ENCODE measurements around the gene LRRC23.

LRRC23 gene

GRCh38 chr12:6959058-6959804 lies 54.6 kb downstream of the LRRC23 start:
- Histone ChIP-seq H3K4me1 (peaks cover 0 to 22% (median 13%) of the 10 kb centered on the region in 4 donors), H3K9me3 (no peaks in the 10 kb centered on the region), H3K27ac (no peak overlapping the region), H3K4me3 (no peak overlapping the region), H3K27me3 (no peaks in the 10 kb centered on the region), H3K36me3 (peaks cover 0 to 25% (median 0%) of the 10 kb centered on the region in 3 donors)
- peak in 1 of 2 donors; percentile 68 for DNase-seq
- TF ChIP-seq, protein P1, sequence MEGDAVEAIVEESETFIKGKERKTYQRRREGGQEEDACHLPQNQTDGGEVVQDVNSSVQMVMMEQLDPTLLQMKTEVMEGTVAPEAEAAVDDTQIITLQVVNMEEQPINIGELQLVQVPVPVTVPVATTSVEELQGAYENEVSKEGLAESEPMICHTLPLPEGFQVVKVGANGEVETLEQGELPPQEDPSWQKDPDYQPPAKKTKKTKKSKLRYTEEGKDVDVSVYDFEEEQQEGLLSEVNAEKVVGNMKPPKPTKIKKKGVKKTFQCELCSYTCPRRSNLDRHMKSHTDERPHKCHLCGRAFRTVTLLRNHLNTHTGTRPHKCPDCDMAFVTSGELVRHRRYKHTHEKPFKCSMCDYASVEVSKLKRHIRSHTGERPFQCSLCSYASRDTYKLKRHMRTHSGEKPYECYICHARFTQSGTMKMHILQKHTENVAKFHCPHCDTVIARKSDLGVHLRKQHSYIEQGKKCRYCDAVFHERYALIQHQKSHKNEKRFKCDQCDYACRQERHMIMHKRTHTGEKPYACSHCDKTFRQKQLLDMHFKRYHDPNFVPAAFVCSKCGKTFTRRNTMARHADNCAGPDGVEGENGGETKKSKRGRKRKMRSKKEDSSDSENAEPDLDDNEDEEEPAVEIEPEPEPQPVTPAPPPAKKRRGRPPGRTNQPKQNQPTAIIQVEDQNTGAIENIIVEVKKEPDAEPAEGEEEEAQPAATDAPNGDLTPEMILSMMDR (IDR thresholded peaks at IDR 0.05): no peak
- intact Hi-C loops (cut with DNase I; ENCODE audit: low total_unique reads): no loop called here

DNA sequence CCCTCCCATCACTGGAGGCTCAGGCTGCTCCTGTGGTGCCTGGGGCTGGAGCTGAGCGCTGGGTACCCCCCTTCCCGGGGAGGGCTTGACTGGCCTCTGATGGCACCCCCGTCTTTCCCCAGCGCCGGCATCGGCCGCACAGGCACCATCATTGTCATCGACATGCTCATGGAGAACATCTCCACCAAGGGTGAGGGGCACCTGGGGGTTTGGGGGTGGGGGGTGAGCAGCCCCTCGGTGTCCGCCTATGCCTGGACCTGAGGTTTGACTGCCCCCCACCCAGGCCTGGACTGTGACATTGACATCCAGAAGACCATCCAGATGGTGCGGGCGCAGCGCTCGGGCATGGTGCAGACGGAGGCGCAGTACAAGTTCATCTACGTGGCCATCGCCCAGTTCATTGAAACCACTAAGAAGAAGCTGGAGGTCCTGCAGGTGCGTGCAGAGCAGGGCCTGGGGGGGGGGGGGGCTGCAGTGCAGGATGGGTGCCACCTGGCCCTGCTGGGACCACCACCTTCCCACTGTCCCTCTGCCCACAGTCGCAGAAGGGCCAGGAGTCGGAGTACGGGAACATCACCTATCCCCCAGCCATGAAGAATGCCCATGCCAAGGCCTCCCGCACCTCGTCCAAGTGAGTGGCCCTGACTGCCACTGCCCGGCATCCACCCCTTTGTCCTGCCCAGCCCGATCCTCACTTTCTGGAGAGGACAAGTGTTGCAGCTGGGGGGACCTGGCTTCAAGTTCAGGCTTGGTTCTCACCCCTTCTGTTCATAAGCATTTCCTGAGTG lies 55.4 kb downstream of the LRRC23 start:
- TF ChIP-seq, protein P1 (IDR thresholded peaks at IDR 0.05): no peak
- Histone ChIP-seq H3K36me3 (peaks cover 0 to 28% (median 0%) of the 10 kb centered on the region in 3 donors), H3K4me1 (peaks cover 0 to 29% (median 14%) of the 10 kb centered on the region in 4 donors), H3K27ac (no peak overlapping the region), H3K27me3 (no peaks in the 10 kb centered on the region), H3K9me3 (no peaks in the 10 kb centered on the region), H3K4me3 (no peak overlapping the region)
- intact Hi-C loops (cut with DNase I; ENCODE audit: low total_unique reads): no loop called here
- DNase-seq: peak in 1 of 2 donors; percentile 65

DNA sequence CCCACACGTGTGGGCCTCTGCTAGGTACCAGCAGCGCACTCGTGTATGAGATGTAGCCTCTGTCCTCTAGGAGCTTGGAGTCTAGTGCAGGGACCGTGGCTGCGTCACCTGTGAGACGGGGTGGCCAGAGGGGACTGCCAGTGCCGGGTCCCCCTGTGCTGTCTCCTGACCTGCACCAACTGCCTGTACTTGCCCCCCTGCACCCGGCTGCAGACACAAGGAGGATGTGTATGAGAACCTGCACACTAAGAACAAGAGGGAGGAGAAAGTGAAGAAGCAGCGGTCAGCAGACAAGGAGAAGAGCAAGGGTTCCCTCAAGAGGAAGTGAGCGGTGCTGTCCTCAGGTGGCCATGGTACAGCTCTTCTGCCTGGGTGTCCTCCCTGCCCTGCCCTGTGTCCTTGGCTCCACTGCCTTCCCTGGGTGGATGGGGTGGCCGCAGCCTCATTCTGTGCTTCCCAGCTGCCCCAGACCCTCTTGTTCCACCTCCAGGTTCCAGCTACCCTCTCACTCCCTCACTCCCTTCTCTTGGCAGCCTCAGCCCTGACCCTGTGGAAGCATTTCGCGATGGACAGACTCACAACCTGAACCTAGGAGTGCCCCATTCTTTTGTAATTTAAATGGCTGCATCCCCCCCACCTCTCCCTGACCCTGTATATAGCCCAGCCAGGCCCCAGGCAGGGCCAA lies 56.1 kb downstream of the LRRC23 start:
- H3K27me3 ChIP-seq: no peaks in the 10 kb centered on the region
- TF ChIP-seq, protein P1 (IDR thresholded peaks at IDR 0.05): no peak
- H3K36me3 ChIP-seq: peaks cover 5 to 28% (median 7%) of the 10 kb centered on the region in 3 donors
- peak in 1 of 2 donors; percentile 65 for DNase-seq
- peak overlapping the region; percentile 50 to 66 for H3K27ac ChIP-seq
- no peaks in the 10 kb centered on the region for H3K9me3 ChIP-seq
- H3K4me3 ChIP-seq: peak overlapping the region in 1 of 2 donors; percentile 28
- intact Hi-C loops (cut with DNase I; ENCODE audit: low total_unique reads): no loop called here
- peaks cover 0 to 34% (median 14%) of the 10 kb centered on the region in 4 donors for H3K4me1 ChIP-seq

DNA sequence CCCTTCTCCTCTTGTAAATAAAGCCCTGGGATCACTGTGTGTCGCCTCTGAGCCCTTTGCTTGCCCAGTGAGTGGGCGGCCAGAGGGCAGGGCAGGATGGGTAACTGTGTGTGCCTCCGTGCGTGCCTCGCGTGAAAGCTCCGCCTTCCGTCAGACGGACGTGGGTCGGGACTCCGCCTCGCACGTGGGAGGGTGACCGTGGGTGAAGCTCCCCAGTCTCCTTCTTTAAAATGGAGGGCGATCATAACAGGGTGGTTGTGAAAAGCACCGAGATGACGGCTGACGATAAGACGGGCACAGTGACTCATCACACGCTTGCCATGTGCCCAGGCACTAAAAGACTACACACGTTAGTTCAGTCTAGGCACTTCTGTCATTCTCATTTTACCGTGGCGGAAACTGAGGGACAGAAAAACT lies 56.7 kb downstream of the LRRC23 start:
- intact Hi-C loops (cut with DNase I; ENCODE audit: low total_unique reads): no loop called here

More for the DNA sequence above, 56.7 kb downstream of the LRRC23 start:
- H3K4me3 ChIP-seq: peak overlapping the region in 1 of 2 donors; percentile 28
- TF ChIP-seq, protein P1 (IDR thresholded peaks at IDR 0.05): no peak
- no peaks in the 10 kb centered on the region for H3K27me3 ChIP-seq
- H3K9me3 ChIP-seq: no peaks in the 10 kb centered on the region
- DNase-seq: peak; percentile 56 to 84
- H3K36me3 ChIP-seq: peaks cover 9 to 29% (median 12%) of the 10 kb centered on the region in 3 donors
- H3K4me1 ChIP-seq: peaks cover 0 to 34% (median 14%) of the 10 kb centered on the region in 4 donors
- peak overlapping the region; percentile 50 to 66 for H3K27ac ChIP-seq

Measured in tibial artery (tissue), 4 donors.